Activated CD4-positive, alpha-beta T cell treated with anti-CD3 and anti-CD28 coated beads, Interleukin-2, amount 10 ng/mL, durations not matched to agents 24 days and 14 days (primary cell): ENCODE data around the gene RNF223. TPM values are rescaled to one million over a fixed set of nuclear protein-coding genes. Genes with fewer than 3 reads are reported as not detected.
A peak's percentile ranks its signal among the peaks of the same experiment; 100 is the strongest.
"Not testable (repeated sequence)": the region's sequence is repeated elsewhere in the genome, so short reads cannot be mapped to it uniquely, and the experiment has no call there.

Source experiments
- DNase-seq: peaks from one replicate; pipeline ENCODE4 v3.0.0; 2022
- H3K27ac Mint-ChIP-seq: one replicate; pipeline ENCODE4 v1.8.0; 2022; ENCODE audit warnings: mild to moderate bottlenecking, mixed read lengths
- H3K27me3 Mint-ChIP-seq: one replicate; pipeline ENCODE4 v1.8.0; 2022; ENCODE audit warnings: mixed read lengths
- H3K36me3 Mint-ChIP-seq: one replicate; pipeline ENCODE4 v1.8.0; 2022; ENCODE audit warnings: low read depth, mild to moderate bottlenecking, mixed read lengths
- H3K4me1 Mint-ChIP-seq: one replicate; pipeline ENCODE4 v1.8.0; 2021; ENCODE audit warnings: mixed read lengths
- H3K4me3 Mint-ChIP-seq: one replicate; pipeline ENCODE4 v1.8.0; 2022; ENCODE audit warnings: mild to moderate bottlenecking, moderate library complexity, mixed read lengths
- H3K9me3 Mint-ChIP-seq: one replicate; pipeline ENCODE4 v1.8.0; 2021; ENCODE audit warnings: mixed read lengths
- intact Hi-C: fragments of 100-400 bp; cut with micrococcal nuclease; formaldehyde crosslinking; loops from one replicate; pipeline ENCODE4 v1.15.1; 2023
- total RNA-seq: library from RNA; stranded (reverse); gene quantifications from 2 replicates; pipeline ENCODE4 v1.2.3, GENCODE V29; 2022

Gene RNF223
- total RNA-seq, 1 donor from 2014 or later = not detected

DNA sequence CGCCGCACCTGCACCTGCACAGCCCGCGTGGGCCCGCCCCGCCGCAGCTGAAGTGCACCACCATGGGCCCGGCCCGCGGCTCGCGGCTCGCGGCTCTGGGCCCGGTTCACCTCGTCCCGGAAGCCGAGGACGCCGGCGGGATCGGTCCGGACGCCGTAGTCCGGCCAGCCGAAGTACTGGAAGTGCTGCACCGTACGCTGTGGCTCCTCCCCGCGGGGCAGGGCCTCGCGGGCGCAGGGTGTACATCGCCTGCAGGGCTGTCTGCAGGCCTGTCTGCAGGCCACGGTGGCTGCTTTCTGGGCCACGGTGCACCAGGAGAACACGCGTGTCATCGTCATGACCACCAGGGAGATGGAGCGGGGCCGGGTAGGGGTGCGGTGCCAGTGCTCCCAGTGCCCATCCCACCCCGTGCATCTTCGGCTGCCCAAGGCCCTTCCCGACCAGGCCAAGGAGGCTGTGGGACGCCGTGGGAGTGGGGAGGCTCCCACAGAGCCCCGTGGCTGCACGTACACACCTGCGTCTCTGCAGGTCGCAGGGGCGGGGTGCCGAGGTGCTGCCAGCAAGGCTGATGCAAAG lies 6.7 kb downstream of the RNF223 start:
- Mint-ChIP-seq H3K4me1 (peaks cover 11% of the 10 kb centered on the region), H3K9me3 (no peaks in the 10 kb centered on the region), H3K27me3 (no peaks in the 10 kb centered on the region), H3K36me3 (peaks cover 2% of the 10 kb centered on the region), H3K27ac (no peak overlapping the region), H3K4me3 (no peak overlapping the region)
- no peak for DNase-seq
- intact Hi-C loops = no loop called here

DNA sequence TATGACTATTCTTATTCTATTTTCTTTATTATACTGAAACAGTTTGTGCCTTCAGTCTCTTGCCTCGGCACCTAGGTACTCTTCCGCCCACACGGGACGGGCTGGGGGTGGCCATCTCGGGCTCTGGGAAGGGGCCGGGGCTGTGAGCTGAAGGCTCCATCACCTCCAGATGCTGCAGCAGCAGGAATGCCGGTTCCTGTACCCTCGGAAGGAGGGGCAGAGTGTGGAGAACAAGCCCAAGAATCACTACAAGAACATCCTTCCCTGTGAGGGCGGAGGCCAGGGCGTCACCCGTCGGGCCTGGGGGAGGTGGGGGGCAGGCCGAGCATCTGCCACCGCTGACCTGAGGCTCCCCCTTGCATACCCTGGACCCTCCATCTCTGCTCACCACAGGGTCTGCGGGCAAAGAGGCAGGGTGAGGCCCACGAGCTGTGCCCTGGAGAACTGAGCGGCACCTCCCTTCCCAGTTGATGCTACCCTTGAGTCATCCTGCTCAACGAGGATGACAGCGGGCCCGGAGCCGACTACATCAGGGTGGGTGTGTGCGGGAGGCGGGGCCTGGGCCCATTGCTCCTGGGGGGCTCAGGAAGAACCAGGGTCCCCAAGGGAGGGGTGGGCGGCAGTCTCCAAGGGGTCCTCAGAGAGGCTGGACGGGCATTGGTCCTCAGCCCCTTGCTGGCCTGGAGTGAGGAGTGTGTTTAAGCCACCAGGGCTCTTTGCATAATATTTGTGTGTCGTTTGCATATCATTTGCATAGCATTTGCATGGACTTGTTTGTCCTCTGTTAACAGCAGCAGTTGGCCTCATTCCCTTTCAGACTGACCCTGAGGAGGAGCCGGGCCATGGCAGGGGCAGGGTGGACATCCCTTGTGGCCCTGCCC lies 7.5 kb downstream of the RNF223 start:
- Mint-ChIP-seq H3K9me3 (no peaks in the 10 kb centered on the region), H3K27ac (no peak overlapping the region), H3K4me1 (peaks cover 11% of the 10 kb centered on the region), H3K4me3 (no peak overlapping the region), H3K36me3 (peaks cover 2% of the 10 kb centered on the region), H3K27me3 (no peaks in the 10 kb centered on the region)
- no peak for DNase-seq
- intact Hi-C loops = no loop called here

DNA sequence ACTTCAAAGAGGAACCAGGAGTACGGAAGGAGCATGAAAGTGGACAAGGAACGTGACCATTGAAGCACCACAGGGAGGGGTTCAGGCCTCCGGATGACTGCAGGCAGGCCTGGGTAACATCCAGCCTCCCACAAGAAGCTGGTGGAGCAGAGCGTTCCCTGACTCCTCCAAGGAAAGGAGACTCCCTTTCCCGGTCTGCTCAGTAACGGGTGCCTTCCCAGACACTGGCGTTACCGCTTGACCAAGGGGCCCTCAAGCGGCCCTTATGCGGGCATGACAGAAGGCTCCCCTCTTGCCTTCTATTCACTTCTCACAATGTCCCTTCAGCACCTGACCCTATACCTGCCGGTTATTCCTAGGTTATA lies 8.2 kb downstream of the RNF223 start:
- peaks cover 14% of the 10 kb centered on the region for H3K4me1 Mint-ChIP-seq
- H3K27me3 Mint-ChIP-seq, intact Hi-C loops, H3K27ac Mint-ChIP-seq, H3K36me3 Mint-ChIP-seq, H3K4me3 Mint-ChIP-seq, H3K9me3 Mint-ChIP-seq, DNase-seq: not testable (repeated sequence)

DNA sequence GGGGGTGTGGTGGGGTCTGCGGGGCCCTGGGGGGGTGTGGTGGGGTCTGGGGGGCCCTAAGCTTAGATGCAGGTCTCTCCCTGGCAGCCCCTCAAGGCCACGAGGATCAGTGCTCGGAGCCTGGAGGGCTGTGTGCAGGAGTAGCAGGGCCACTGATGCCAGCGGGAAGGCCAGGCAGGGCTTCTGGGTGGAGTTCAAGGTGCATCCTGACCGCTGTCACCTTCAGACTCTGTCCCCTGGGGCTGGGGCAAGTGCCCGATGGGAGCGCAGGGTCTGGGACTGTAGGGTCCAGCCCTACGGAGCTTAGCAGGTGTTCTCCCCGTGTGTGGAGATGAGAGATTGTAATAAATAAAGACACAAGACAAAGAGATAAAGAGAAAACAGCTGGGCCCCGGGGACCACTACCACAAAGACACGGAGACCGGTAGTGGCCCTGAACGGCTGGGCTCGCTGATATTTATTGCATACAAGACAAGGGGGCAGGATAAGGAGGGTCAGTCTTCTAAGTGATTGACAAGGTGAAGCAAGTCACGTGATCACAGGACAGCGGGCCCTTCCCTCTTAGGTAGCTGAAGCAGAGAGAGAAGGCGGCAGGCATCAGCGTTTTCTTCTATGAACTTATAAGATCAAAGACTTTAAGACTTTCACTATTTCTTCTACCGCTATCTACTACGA lies 8.7 kb downstream of the RNF223 start:
- no peak for DNase-seq

DNA sequence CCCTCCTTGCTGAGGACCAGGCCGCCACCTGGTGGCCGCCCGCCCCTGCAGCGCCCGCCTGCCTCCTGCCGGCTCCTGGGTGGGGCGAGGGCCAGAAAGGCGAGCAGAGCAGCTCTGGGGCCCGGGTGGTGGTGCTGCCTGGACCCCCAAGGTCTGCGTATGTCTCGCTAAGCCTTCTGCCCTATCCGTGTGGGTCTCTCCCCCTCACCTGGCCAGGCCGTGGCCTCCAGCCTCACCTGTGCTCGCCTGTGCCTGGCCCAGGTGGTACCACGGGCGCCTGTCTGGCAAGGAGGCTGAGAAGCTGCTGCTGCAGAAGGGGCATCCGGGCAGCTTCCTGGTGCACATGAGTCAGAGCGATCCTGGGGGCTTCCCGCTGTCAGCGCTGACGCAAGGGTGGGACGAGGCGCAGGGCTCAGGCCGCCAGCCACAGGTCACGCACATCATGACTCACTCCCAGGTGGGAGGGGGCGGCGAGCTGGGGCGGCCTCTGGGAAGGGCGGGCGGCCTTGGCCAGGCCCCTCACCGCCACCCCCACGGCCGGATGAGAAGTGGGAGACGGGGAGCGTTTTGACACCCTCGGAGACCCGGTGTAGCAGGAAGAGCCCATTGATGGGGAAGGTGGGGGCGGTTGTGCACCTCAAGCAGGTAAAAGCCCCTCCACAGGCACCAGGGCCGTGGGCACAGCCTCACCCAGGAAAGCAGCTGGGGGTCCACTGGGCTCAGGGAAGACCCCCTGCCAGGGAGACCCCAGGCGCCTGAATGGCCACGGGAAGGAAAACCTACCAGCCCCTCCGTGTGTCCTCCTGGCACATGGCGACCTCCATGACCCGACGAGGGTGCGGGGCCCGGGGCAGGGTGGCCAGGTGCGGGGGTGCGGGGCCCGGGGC lies 9.9 kb downstream of the RNF223 start:
- H3K4me3 Mint-ChIP-seq = peak overlapping the region; percentile 80
- peaks cover 7% of the 10 kb centered on the region for H3K27me3 Mint-ChIP-seq
- H3K9me3 Mint-ChIP-seq = no peaks in the 10 kb centered on the region
- peaks cover 21% of the 10 kb centered on the region for H3K4me1 Mint-ChIP-seq
- peak; percentile 92 for DNase-seq
- intact Hi-C loops = loop anchor here (1.0 to 5.0 kb wide), 3 partner anchors 47 to 80 kb away; partner anchors contain the start of gene HES4
- H3K27ac Mint-ChIP-seq = peak overlapping the region; percentile 82
- H3K36me3 Mint-ChIP-seq = peaks cover 4% of the 10 kb centered on the region

More for the DNA sequence above, 8.7 kb downstream of the RNF223 start:
- peaks cover 3% of the 10 kb centered on the region for H3K27me3 Mint-ChIP-seq
- peaks cover 4% of the 10 kb centered on the region for H3K36me3 Mint-ChIP-seq
- intact Hi-C loops = no loop called here
- H3K9me3 Mint-ChIP-seq = no peaks in the 10 kb centered on the region
- H3K4me3 Mint-ChIP-seq = no peak overlapping the region
- H3K4me1 Mint-ChIP-seq = peaks cover 16% of the 10 kb centered on the region
- no peak overlapping the region for H3K27ac Mint-ChIP-seq

DNA sequence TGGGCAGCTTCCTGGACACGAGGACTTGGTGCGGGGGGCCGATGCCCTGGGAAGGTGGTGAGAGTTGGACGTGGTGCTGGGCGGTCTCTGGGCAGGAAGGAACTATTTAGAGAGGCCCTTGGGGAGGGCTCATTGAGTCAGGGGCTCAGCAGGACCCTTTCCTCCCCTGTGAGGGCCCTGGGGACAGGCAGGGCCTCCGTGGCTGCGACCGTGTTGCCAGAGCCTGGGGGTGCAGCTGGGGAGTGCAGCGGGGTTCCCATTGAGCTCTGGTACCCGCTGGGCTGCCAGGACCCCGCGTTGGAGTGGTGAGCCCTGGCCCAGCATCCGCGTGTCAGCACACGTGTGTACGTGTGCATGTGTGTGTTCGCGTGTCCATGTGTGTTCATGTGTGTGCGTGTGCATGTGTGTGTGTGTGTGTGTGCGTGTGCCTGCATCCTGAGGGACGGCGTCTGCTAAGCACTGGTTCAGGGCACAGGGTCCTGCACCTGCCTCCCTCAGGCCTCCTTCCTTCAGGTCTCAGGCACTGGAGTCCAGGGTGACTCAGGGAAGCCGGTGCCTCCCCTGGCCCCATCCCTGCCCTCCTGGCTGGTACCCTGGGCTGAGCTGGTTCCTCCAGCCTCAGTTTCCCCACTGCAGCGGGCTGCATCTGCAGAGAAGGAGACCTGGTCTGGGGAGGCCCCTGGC lies 10.7 kb downstream of the RNF223 start:
- Mint-ChIP-seq H3K4me3 (peak overlapping the region; percentile 80), H3K4me1 (peaks cover 25% of the 10 kb centered on the region), H3K9me3 (no peaks in the 10 kb centered on the region), H3K27ac (peak overlapping the region; percentile 78), H3K27me3 (peaks cover 12% of the 10 kb centered on the region), H3K36me3 (peaks cover 4% of the 10 kb centered on the region)
- intact Hi-C loops = loop anchor here (5.0 kb wide), 2 partner anchors 46 to 61 kb away; partner anchors contain the start of gene HES4
- DNase-seq = no peak

DNA sequence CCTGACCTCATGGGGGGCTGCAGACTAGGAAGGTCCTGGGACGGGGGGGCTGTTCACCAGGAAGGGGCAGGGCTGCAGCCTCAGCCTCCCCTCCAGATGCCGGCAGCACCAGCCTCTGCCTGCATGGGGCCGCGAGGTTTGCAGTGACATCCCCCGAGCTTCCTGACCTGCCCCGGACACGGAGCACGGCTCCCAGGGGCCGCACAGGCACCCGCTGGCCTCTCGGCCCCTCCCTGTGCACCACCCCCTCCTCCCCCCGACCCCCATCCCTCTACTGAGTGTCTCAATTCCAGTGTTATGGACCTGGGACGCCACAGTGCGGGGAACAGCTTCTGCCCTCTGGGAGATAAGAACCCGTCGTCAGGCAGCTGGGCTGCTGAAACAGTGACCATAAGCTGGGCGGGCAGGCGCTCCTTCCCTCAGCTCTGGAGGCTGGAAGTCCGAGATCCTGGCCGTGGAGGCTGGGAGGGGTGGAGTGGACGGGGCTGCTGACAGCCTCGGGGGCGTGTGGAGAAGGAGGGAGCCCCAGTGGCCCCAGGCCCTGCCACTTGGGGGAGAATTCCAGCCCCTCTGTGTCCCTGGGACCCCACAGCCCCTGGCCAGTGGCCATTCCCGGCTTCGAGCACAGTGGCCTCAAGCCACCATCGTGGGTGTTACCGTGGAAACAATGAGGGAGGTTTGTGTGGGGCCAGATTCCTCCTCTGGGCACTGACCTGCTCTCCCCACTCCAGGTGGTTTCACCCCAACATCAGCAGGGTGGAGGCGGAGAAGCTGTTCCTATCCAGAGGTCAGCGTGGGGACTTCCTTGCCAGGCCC lies 11.6 kb downstream of the RNF223 start:
- DNase-seq = no peak
- Mint-ChIP-seq H3K27me3 (peaks cover 17% of the 10 kb centered on the region), H3K9me3 (no peaks in the 10 kb centered on the region), H3K4me1 (peaks cover 26% of the 10 kb centered on the region), H3K36me3 (peaks cover 4% of the 10 kb centered on the region), H3K27ac (peak overlapping the region; percentile 78), H3K4me3 (peak overlapping the region; percentile 80)
- intact Hi-C loops = loop anchor here (5.0 kb wide), 2 partner anchors 45 to 60 kb away; partner anchors contain the start of gene HES4

DNA sequence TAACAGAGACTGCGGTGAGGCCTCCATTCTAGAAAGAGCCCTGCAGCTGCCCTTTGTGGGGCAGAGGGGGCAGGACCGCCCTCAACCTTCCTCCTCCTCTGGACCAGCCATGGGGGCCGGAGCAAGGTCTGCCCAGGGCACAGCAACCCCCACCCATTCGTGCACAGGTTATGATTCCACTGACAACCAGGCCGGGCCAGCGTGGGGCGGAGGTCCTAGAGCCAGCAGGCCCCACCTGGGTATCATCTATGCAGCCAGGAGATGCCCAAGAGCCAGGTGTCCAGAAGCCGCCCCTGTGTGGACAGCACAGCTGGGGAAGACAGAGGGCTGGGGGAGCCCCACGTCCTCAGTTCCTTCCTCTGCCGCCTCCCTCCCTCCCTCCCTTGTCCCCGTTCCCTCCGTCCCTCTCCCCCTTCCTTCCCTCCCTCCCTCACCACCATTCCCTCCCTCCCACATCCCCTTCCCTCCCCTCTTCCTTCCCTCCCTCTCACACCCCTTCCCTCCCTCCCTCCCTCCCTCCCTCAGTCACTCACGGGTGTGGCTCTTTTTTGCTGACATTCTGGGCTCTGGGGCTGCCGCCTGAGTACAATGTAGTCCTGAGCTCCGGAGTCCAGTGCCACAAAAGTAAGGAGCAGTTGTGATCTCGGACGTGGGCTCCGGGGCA lies 12.3 kb downstream of the RNF223 start:
- peaks cover 26% of the 10 kb centered on the region for H3K4me1 Mint-ChIP-seq
- no peak for DNase-seq
- intact Hi-C loops = loop anchor here (5.0 kb wide), 2 partner anchors 45 to 60 kb away; partner anchors contain the start of gene HES4
- peaks cover 19% of the 10 kb centered on the region for H3K27me3 Mint-ChIP-seq
- no peaks in the 10 kb centered on the region for H3K9me3 Mint-ChIP-seq
- H3K4me3 Mint-ChIP-seq = peak overlapping the region; percentile 80
- H3K27ac Mint-ChIP-seq = no peak overlapping the region
- peaks cover 4% of the 10 kb centered on the region for H3K36me3 Mint-ChIP-seq

DNA sequence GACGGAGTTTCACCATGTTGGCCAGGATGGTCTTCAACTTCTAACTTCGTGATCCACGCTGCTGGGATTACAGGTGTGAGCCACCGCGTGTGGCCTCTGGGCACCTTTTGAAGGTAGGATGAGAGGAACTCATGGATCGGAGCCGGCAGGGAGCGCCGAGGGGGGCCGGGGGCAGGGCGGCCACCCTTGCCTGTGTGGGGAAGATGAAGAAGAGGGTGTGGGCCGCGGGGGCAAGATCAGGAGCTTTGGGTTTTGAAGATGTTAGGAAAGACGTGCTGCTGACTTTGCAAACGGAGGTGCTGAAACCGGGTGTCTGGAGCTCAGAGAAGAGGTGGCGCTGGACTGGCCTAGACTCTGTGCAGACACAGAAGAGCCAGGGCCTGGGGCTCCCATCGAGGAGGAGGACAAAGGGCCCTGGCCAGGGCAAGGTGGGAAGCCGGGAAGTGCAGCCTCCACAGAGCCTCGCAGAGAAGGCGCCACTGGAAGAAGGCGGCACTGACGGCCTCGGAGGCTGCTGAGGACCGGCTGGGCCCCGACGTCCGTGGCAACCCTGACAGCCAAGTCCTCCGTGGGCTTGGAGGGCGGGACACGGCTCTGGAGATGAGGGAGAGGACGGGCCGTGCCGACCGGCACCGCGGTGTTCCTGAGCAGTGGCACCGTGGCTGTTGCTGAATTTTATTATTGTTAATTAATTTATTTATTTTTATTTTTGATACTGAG lies 13.7 kb downstream of the RNF223 start:
- H3K36me3 Mint-ChIP-seq = peaks cover 4% of the 10 kb centered on the region
- DNase-seq = no peak
- peak overlapping the region; percentile 15 for H3K27ac Mint-ChIP-seq
- peak overlapping the region; percentile 83 for H3K4me3 Mint-ChIP-seq
- H3K9me3 Mint-ChIP-seq = no peaks in the 10 kb centered on the region
- peaks cover 19% of the 10 kb centered on the region for H3K27me3 Mint-ChIP-seq
- peaks cover 25% of the 10 kb centered on the region for H3K4me1 Mint-ChIP-seq
- intact Hi-C loops = loop anchor here (5.0 kb wide), 2 partner anchors 43 to 58 kb away; partner anchors contain the start of gene HES4

DNA sequence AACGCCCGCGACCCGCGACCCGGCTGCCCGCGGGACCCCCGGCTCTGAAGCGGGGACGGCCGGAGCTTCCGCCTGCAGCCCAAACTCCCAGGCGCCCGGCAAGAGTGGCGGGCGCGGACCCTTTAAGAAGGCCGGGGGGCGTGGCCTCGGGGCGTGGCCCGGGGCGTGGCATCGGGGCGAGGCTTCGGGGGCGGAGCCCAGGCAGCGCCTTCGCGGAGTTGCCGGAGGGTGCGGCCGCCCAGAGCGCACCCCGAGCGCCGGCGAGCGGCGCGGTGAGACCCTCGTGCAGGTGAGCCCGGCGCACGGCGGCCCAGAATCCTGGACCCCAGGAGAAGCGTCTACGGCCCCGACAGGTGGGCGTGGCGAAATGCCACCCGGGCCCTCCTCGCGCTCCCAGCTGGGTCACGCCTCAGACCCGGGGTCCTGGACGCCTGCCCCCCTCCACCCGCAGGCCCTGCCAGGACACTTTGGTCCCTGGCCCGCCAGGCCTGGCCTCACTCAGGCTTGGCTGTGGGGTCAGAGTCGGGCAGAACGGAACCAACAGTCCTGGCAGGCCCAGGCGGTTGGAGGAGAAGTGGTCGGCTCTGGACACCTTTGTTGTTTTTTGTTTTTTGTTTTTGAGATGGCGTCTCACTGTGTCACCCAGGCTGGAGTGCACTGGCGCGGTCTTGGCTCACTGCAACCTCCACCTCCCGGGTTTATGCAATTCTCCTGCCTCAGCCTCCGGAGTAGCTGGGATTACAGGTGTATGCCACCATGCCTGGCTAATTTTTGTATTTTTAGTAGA lies 14.4 kb downstream of the RNF223 start:
- H3K27ac Mint-ChIP-seq = peak overlapping the region; percentile 15
- peaks cover 23% of the 10 kb centered on the region for H3K4me1 Mint-ChIP-seq
- H3K36me3 Mint-ChIP-seq = peaks cover 4% of the 10 kb centered on the region
- no peaks in the 10 kb centered on the region for H3K9me3 Mint-ChIP-seq
- H3K4me3 Mint-ChIP-seq = peak overlapping the region; percentile 83
- intact Hi-C loops = loop anchor here (1.0 to 5.0 kb wide), 5 partner anchors 19 to 248 kb away; partner anchors contain the start of genes ACAP3, HES4 and PUSL1
- peak; percentile 97 for DNase-seq
- peaks cover 19% of the 10 kb centered on the region for H3K27me3 Mint-ChIP-seq
